WTC11 (cell line): ENCODE data around the gene SRCIN1. TPM values are rescaled to one million over a fixed set of nuclear protein-coding genes. Genes with fewer than 3 reads are reported as not detected.

Source experiments
- AFF4 ChIP-seq: sonication (generic); formaldehyde crosslinking; IDR thresholded peaks from 2 replicates; pipeline ENCODE4 v1.8.1; 2023; ENCODE audit warnings: mild to moderate bottlenecking, missing genetic modification reagents, borderline replicate concordance
- ATF2 ChIP-seq: sonication (generic); formaldehyde crosslinking; IDR thresholded peaks from 2 replicates; pipeline ENCODE4 v1.8.1; 2022; ENCODE audit warnings: low read depth, missing genetic modification reagents, borderline replicate concordance
- ATF6 ChIP-seq: sonication (generic); formaldehyde crosslinking; IDR thresholded peaks from 2 replicates; pipeline ENCODE4 v1.8.1; 2023; ENCODE audit warnings: mild to moderate bottlenecking, missing genetic modification reagents
- CREB1 ChIP-seq: sonication (generic); formaldehyde crosslinking; IDR thresholded peaks from 2 replicates; pipeline ENCODE4 v1.8.0; 2023; ENCODE audit warnings: mild to moderate bottlenecking, missing genetic modification reagents
- E2F1 ChIP-seq: sonication (generic); formaldehyde crosslinking; IDR thresholded peaks from 2 replicates; pipeline ENCODE4 v1.8.0; 2022; ENCODE audit warnings: mild to moderate bottlenecking, missing genetic modification reagents
- ERG ChIP-seq: fragments of 250-450 bp; sonication (Bioruptor Pico); IDR thresholded peaks from 2 replicates; pipeline ENCODE4 v1.8.0; 2021; ENCODE audit warnings: mild to moderate bottlenecking
- ESRRA ChIP-seq: sonication (generic); formaldehyde crosslinking; IDR thresholded peaks from 2 replicates; pipeline ENCODE4 v1.8.1; 2022; ENCODE audit warnings: mild to moderate bottlenecking, missing genetic modification reagents, borderline replicate concordance
- ETV6 ChIP-seq: sonication (generic); formaldehyde crosslinking; IDR thresholded peaks from 2 replicates; pipeline ENCODE4 v1.8.1; 2022; ENCODE audit warnings: mild to moderate bottlenecking, missing genetic modification reagents
- IRF1 ChIP-seq: sonication (generic); formaldehyde crosslinking; IDR thresholded peaks from 2 replicates; pipeline ENCODE4 v1.8.0; 2023; ENCODE audit warnings: missing genetic modification reagents
- JAZF1 ChIP-seq: fragments of 250-450 bp; sonication (Bioruptor Pico); IDR thresholded peaks from 2 replicates; pipeline ENCODE4 v1.9.0; 2021; ENCODE audit warnings: moderate library complexity, mild to moderate bottlenecking, inconsistent platforms
- MAX ChIP-seq: sonication (generic); formaldehyde crosslinking; IDR thresholded peaks from 2 replicates; pipeline ENCODE4 v1.8.0; 2022; ENCODE audit warnings: mild to moderate bottlenecking, missing genetic modification reagents
- MYBL2 ChIP-seq: sonication (generic); formaldehyde crosslinking; IDR thresholded peaks from 2 replicates; pipeline ENCODE4 v1.8.1; 2023; ENCODE audit warnings: mild to moderate bottlenecking, moderate library complexity, missing genetic modification reagents
- NFATC4 ChIP-seq: fragments of 250-450 bp; sonication (Bioruptor Pico); IDR thresholded peaks from 2 replicates; pipeline ENCODE4 v1.9.0; 2021; ENCODE audit warnings: mild to moderate bottlenecking
- NFE2L1 ChIP-seq: sonication (generic); formaldehyde crosslinking; IDR thresholded peaks from 2 replicates; pipeline ENCODE4 v1.8.1; 2023; ENCODE audit warnings: missing genetic modification reagents
- NFYB ChIP-seq: sonication (generic); formaldehyde crosslinking; conservative IDR thresholded peaks from 2 replicates; pipeline ENCODE4 v1.8.0; 2022; ENCODE audit warnings: low read depth, missing genetic modification reagents
- NR1H2 ChIP-seq: sonication (generic); formaldehyde crosslinking; IDR thresholded peaks from 2 replicates; pipeline ENCODE4 v1.9.0; 2021; ENCODE audit warnings: mild to moderate bottlenecking, moderate library complexity, missing genetic modification reagents
- NR3C1 ChIP-seq: sonication (generic); formaldehyde crosslinking; conservative IDR thresholded peaks from 2 replicates; pipeline ENCODE4 v1.8.1; 2023; ENCODE audit warnings: low read depth, mild to moderate bottlenecking, missing genetic modification reagents
- TP53 ChIP-seq: sonication (generic); formaldehyde crosslinking; IDR thresholded peaks from 2 replicates; pipeline ENCODE4 v1.8.1; 2023; ENCODE audit warnings: mild to moderate bottlenecking, missing genetic modification reagents
- USF2 ChIP-seq: sonication (generic); formaldehyde crosslinking; IDR thresholded peaks from 2 replicates; pipeline ENCODE4 v1.8.1; 2023; ENCODE audit warnings: mild to moderate bottlenecking, missing genetic modification reagents, moderate library complexity
- ZBTB21 ChIP-seq: sonication (generic); formaldehyde crosslinking; IDR thresholded peaks from 2 replicates; pipeline ENCODE4 v1.8.1; 2023; ENCODE audit warnings: mild to moderate bottlenecking, missing genetic modification reagents, borderline replicate concordance
- ZBTB43 ChIP-seq: sonication (generic); formaldehyde crosslinking; IDR thresholded peaks from 2 replicates; pipeline ENCODE4 v1.8.1; 2023; ENCODE audit warnings: mild to moderate bottlenecking, missing genetic modification reagents
- ZMAT4 ChIP-seq: fragments of 250-450 bp; sonication (Bioruptor Pico); IDR thresholded peaks from 2 replicates; pipeline ENCODE4 v1.9.0; 2021; ENCODE audit warnings: mild to moderate bottlenecking
- ZNF219 ChIP-seq: sonication (generic); formaldehyde crosslinking; IDR thresholded peaks from 2 replicates; pipeline ENCODE4 v1.8.0; 2023; ENCODE audit warnings: missing genetic modification reagents, mild to moderate bottlenecking, borderline replicate concordance
- ZNF416 ChIP-seq: fragments of 250-450 bp; sonication (Bioruptor Pico); IDR thresholded peaks from 2 replicates; pipeline ENCODE4 v1.9.0; 2021; ENCODE audit warnings: mild to moderate bottlenecking, inconsistent platforms
- total RNA-seq: library from RNA; stranded (reverse); gene quantifications from 3 replicates; pipeline ENCODE4 v1.2.3, GENCODE V29; 2021

The SRCIN1 gene
- total RNA-seq, 1 experiment from 2014 or later, result 17.3 TPM

GRCh38 chr17:38509772-38510420 lies 95.9 kb downstream of the SRCIN1 start (continued):
- TF ChIP-seq ATF2 (CRISPR knock-in tag) (no peak), USF2 (CRISPR knock-in tag) (peak; percentile 40), MAX (CRISPR knock-in tag) (peak; percentile 79; the same call in 1 of the 2 replicates), ZBTB21 (CRISPR knock-in tag) (peak; percentile 30; the same call in 1 of the 2 replicates), NFYB (no peak), ATF6 (CRISPR knock-in tag) (no peak), ESRRA (CRISPR knock-in tag) (0 out of 2 replicates have a peak, but pooled peaks have one; percentile 56), ZNF219 (CRISPR knock-in tag) (no peak), ZMAT4 (CRISPR knock-in tag) (no peak), IRF1 (CRISPR knock-in tag) (0 out of 2 replicates have a peak, but pooled peaks have one; percentile 41), CREB1 (CRISPR knock-in tag) (0 out of 2 replicates have a peak, but pooled peaks have one; percentile 54), NFE2L1 (0 out of 2 replicates have a peak, but pooled peaks have one; percentile 49), ERG (CRISPR knock-in tag) (no peak), AFF4 (CRISPR knock-in tag) (no peak), ZNF416 (CRISPR knock-in tag) (no peak), NFATC4 (CRISPR knock-in tag) (no peak), E2F1 (CRISPR knock-in tag) (peak; percentile 23; the same call in 1 of the 2 replicates), ETV6 (CRISPR knock-in tag) (0 out of 2 replicates have a peak, but pooled peaks have one; percentile 24), ZBTB43 (CRISPR knock-in tag) (no peak; the same call in 1 of the 2 replicates), NR3C1 (CRISPR knock-in tag) (no peak), JAZF1 (CRISPR knock-in tag) (no peak), NR1H2 (CRISPR knock-in tag) (no peak), TP53 (CRISPR knock-in tag) (peak; percentile 78), MYBL2 (CRISPR knock-in tag) (peak; percentile 65; the same call in 1 of the 2 replicates)
